ENCODE data around the gene TECPR1. TPM values are rescaled to one million over a fixed set of nuclear protein-coding genes. Genes with fewer than 3 reads are reported as not detected.

TECPR1 gene
- total RNA-seq, 8 experiments from 2014 or later = 7.0 to 23.4 (median 16.2) TPM

- in situ Hi-C loops (cut with MboI; ENCODE audit: low pct_unique_long_range_greater_than_20kb in 2 of 9, low sequenced_read_pairs in 9 of 9, unreplicated experiment in 9 of 9) = loop anchor here in 1 of 9 experiments (25.0 kb wide), 1 partner anchor 546 kb away; no protein-coding TSS in a partner anchor
- Histone ChIP-seq H3K27ac (no peak overlapping the region), H3K4me1 (replicated peaks in 1 of 2) (peaks cover 1 to 7% of the 10 kb centered on the region in 2 donors), H3K4me3 (no peak overlapping the region)
- ATAC-seq (replicated peaks in 6 of 8) = no peak
- 90 to 100% (median 100%) methylated on average over 2 to 4 of the region's 7 CpGs; no CpG with 5 or more reads in 7 of the 10 experiments for WGBS, 10 experiments
Observed at GRCh38 chr7:98291717-98292116, 39.7 kb upstream of the TECPR1 start.

DNA sequence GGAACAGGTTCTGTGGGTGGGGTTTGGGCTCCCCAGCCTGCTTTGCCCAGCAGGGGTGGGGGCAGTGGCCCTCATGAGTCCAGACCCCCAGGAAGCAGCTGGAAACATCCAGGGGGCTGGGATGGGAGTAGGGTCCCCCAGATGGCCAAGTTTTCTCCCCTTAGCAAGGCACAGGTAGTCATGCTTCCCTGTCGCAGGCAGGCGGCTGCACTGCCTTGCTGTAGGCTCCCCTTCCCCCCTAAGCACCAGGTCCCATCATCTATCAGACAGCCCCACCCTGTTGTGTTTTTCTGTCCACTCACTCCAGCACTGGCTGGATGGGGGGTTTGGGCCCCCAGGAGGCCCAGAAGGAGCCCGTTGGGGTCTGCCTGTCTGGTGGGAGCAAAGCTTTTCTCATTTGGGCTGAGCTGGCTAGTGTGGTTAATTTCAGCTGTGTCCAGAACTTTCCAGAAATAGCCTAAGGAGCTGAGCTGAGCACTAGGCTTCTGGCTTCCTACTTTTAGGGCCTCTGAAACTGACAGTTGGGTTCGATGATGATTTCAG lies 37.4 kb upstream of the TECPR1 start:
- WGBS, 10 experiments = 60 to 100% (median 100%) methylated on average over 1 to 2 of the region's 4 CpGs; no CpG with 5 or more reads in 6 of the 10 experiments
- H3K4me3 ChIP-seq = no peak overlapping the region
- peaks cover 22 to 23% of the 10 kb centered on the region in 2 donors for H3K4me1 ChIP-seq (replicated peaks in 1 of 2)
- ATAC-seq (replicated peaks in 6 of 8) = no peak
- H3K27ac ChIP-seq = no peak overlapping the region
- in situ Hi-C loops (cut with MboI; ENCODE audit: low pct_unique_long_range_greater_than_20kb in 2 of 9, low sequenced_read_pairs in 9 of 9, unreplicated experiment in 9 of 9) = loop anchor here in 1 of 9 experiments (25.0 kb wide), 1 partner anchor 548 kb away; no protein-coding TSS in a partner anchor

GRCh38 chr7:98288064-98288823 lies 36.2 kb upstream of the TECPR1 start:
- Histone ChIP-seq H3K4me1 (replicated peaks in 1 of 2) (peaks cover 34% of the 10 kb centered on the region in 2 donors), H3K27ac (no peak overlapping the region)

DNA sequence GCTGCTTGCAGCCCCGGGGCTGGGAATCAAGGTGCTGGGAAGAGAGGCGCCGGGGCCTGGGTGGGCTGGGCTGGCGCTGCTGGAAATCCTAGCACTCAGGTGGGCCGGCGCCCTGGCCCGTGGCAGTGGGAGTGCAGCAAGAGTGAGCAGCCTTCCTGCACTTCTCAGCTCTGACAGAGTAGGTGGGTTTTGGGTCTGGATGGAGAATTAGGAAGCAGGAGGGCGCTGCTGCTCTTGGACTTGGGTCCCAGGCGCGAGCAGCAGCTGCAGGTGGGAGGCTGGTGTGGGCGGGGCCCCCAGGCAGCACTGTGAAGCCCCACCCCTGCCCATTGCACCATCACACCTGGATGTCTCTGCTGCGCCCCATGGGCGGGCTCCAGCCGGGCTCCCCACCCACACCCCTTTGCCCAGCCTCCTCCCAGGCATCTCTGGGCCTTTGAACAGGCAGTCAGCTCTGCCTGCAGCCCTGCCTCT lies 35.5 kb upstream of the TECPR1 start:
- Histone ChIP-seq H3K4me1 (replicated peaks in 1 of 2) (peaks cover 39 to 41% of the 10 kb centered on the region in 2 donors), H3K27ac (no peak overlapping the region), H3K4me3 (no peak overlapping the region)
- 100% methylated on average over 3 of the region's 14 CpGs; no CpG with 5 or more reads in 9 of the 10 experiments for WGBS, 10 experiments
- in situ Hi-C loops (cut with MboI; ENCODE audit: low pct_unique_long_range_greater_than_20kb in 2 of 9, low sequenced_read_pairs in 9 of 9, unreplicated experiment in 9 of 9) = loop anchor here in 1 of 9 experiments (25.0 kb wide), 1 partner anchor 550 kb away; no protein-coding TSS in a partner anchor
- no peak for ATAC-seq (replicated peaks in 6 of 8)

More at GRCh38 chr7:98288064-98288823, 36.2 kb upstream of the TECPR1 start:
- ATAC-seq (replicated peaks in 6 of 8) = no peak
- in situ Hi-C loops (cut with MboI; ENCODE audit: low pct_unique_long_range_greater_than_20kb in 2 of 9, low sequenced_read_pairs in 9 of 9, unreplicated experiment in 9 of 9) = loop anchor here in 1 of 9 experiments (25.0 kb wide), 1 partner anchor 549 kb away; no protein-coding TSS in a partner anchor
- WGBS, 10 experiments = 78 to 100% (median 88%) methylated on average over 1 to 9 of the region's 12 CpGs; no CpG with 5 or more reads in 5 of the 10 experiments
- no peak overlapping the region for H3K4me3 ChIP-seq

DNA sequence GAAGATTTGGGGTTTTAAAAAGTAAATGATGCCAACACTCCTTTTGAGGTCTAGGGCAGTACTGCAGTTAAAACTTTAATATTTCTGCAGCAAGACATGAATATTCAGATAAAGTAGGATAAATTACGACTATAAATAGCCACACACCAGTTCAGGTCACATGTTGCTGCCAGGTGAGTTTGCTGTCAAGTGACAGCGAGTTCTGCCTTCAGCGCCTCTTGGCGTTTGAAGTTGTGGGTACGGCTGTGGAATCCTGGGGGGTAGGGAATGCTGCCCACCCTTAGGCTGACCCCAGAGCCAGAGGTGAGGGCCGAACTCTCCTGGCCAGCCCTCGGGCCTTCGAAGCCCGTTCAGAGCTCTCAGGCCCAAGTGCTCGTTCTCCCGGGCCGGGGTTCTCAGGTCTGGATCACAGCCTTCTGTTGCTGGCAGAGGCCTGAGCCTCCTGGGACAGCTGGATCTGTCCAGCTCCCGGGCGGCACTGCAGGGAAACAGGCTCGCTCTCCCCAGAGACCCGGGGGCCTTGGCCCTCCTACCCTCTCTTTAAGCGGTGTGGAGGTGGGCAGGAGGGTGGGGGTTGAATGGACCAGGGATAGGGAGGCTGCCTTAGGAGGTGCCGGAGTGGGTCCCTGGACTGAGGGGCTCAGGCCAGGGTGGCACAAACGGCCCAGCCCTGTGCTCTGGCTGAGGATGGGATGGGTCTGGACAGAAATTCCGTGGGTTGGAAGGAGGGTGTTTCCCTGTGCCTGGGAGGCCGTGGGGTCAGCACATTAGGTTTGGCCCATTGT lies 34.9 kb upstream of the TECPR1 start:
- Histone ChIP-seq H3K4me1 (replicated peaks in 1 of 2) (peaks cover 39 to 42% of the 10 kb centered on the region in 2 donors), H3K27ac (no peak overlapping the region), H3K4me3 (no peak overlapping the region)
- in situ Hi-C loops (cut with MboI; ENCODE audit: low pct_unique_long_range_greater_than_20kb in 2 of 9, low sequenced_read_pairs in 9 of 9, unreplicated experiment in 9 of 9) = loop anchor here in 1 of 9 experiments (25.0 kb wide), 1 partner anchor 550 kb away; no protein-coding TSS in a partner anchor
- WGBS, 10 experiments = 55 to 100% (median 86%) methylated on average over 1 to 6 of the region's 21 CpGs; no CpG with 5 or more reads in 4 of the 10 experiments
- ATAC-seq (replicated peaks in 6 of 8) = peak in 2 of 8 experiments; percentile 2 to 17

DNA sequence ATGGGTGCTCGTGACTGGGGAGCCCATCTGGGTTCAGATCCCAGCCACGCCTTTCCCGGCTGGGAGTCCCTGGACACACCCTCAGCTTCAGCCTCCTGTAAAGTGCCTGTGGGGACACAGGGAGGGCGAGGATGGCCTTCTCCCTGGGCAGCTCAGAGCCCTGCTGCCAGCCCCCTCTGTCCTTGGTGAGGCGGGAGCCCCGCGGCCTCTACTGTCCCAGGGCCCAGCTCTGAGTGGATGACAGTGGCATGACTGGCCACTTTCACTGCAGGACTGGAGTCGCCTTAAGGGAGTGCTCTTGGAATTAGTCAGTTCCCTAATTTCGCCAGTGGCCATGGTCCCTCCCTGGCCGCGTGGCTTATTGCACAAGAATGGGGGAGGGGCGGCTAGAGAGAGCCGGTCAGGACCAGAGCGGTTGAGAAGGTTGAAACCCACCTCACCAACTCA lies 34.1 kb upstream of the TECPR1 start:
- in situ Hi-C loops (cut with MboI; ENCODE audit: low pct_unique_long_range_greater_than_20kb in 2 of 9, low sequenced_read_pairs in 9 of 9, unreplicated experiment in 9 of 9) = loop anchor here in 1 of 9 experiments (25.0 kb wide), 1 partner anchor 551 kb away; no protein-coding TSS in a partner anchor
- Histone ChIP-seq H3K4me3 (no peak overlapping the region), H3K4me1 (replicated peaks in 1 of 2) (peaks cover 39 to 42% of the 10 kb centered on the region in 2 donors), H3K27ac (no peak overlapping the region)
- WGBS, 10 experiments = 10 to 100% (median 63%) methylated on average over 1 to 4 of the region's 14 CpGs; no CpG with 5 or more reads in 7 of the 10 experiments
- peak in 3 of 8 experiments; percentile 7 to 31 (median 8) for ATAC-seq (replicated peaks in 6 of 8)

- no peak for ATAC-seq (replicated peaks in 6 of 8)
- in situ Hi-C loops (cut with MboI; ENCODE audit: low pct_unique_long_range_greater_than_20kb in 2 of 9, low sequenced_read_pairs in 9 of 9, unreplicated experiment in 9 of 9) = loop anchor here in 1 of 9 experiments (25.0 kb wide), 1 partner anchor 552 kb away; no protein-coding TSS in a partner anchor
- WGBS, 10 experiments = 83 to 100% methylated on average over 1 to 4 of the region's 21 CpGs; no CpG with 5 or more reads in 8 of the 10 experiments
- H3K4me1 ChIP-seq (replicated peaks in 1 of 2) = peaks cover 39 to 42% of the 10 kb centered on the region in 2 donors
- H3K4me3 ChIP-seq = no peak overlapping the region
- H3K27ac ChIP-seq = no peak overlapping the region
Observed at GRCh38 chr7:98285157-98286092, 33.4 kb upstream of the TECPR1 start.

GRCh38 chr7:98284335-98285036 lies 32.5 kb upstream of the TECPR1 start:
- in situ Hi-C loops (cut with MboI; ENCODE audit: low pct_unique_long_range_greater_than_20kb in 2 of 9, low sequenced_read_pairs in 9 of 9, unreplicated experiment in 9 of 9) = loop anchor here in 1 of 9 experiments (25.0 kb wide), 1 partner anchor 553 kb away; no protein-coding TSS in a partner anchor
- ATAC-seq (replicated peaks in 6 of 8) = peak in 4 of 8 experiments; percentile 0 to 9 (median 4)
- H3K4me1 ChIP-seq (replicated peaks in 1 of 2) = peaks cover 39 to 42% of the 10 kb centered on the region in 2 donors
- WGBS, 10 experiments = 17 to 40% (median 40%) methylated on average over 1 to 2 of the region's 20 CpGs; no CpG with 5 or more reads in 7 of the 10 experiments
- H3K4me3 ChIP-seq = peak overlapping the region in 3 of 5 donors; percentile 95 to 99 (median 95)
- H3K27ac ChIP-seq = no peak overlapping the region

GRCh38 chr7:98283887-98284222 lies 31.8 kb upstream of the TECPR1 start:
- 63 to 100% (median 80%) methylated on average over 1 to 3 of the region's 8 CpGs; no CpG with 5 or more reads in 7 of the 10 experiments for WGBS, 10 experiments
- Histone ChIP-seq H3K4me3 (peak overlapping the region in 4 of 5 donors; percentile 3 to 99 (median 95)), H3K27ac (no peak overlapping the region), H3K4me1 (replicated peaks in 1 of 2) (peaks cover 39 to 42% of the 10 kb centered on the region in 2 donors)
- in situ Hi-C loops (cut with MboI; ENCODE audit: low pct_unique_long_range_greater_than_20kb in 2 of 9, low sequenced_read_pairs in 9 of 9, unreplicated experiment in 9 of 9) = loop anchor here in 1 of 9 experiments (25.0 kb wide), 1 partner anchor 553 kb away; no protein-coding TSS in a partner anchor
- ATAC-seq (replicated peaks in 6 of 8) = peak in 1 of 8 experiments; percentile 0

DNA sequence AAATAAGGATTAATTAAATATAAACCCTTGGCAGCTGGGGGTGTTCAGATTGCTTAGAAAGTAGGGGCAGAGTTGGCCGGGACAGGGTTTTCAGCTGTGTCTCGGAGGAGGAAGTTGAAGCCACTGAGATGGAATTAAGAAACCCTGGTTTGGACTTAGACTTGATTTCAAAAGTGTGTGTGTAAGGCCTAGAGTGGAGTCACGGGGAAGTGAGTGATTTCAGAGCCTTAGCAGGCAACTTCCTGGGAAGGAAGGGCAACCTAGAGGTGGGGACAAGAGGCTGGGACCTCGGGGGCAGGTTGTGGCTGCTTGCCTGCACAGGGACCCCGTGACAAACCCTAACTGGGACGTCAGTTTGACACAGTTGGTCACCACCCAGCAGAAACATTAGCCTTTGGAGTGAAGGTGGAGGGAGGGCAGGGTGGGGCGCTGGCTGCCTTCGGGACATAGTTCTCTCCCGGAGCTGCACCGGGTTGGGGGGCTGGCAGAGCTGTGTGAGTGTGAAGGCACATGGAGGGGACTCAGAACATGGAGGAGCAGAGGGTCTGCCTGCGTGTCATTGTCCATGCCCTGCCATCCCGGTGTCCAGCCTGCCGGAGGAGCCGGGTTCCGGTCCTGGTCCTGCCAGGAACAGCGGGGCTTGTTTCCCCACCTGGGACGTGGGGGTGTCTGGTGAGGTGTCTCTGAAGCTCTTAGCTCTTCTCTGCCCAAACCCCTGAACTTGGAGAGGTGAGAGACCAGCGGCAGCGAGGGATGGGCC lies 31.3 kb upstream of the TECPR1 start:
- Histone ChIP-seq H3K4me1 (replicated peaks in 1 of 2) (peaks cover 39 to 42% of the 10 kb centered on the region in 2 donors), H3K4me3 (peak overlapping the region; percentile 86 to 100 (median 95)), H3K27ac (no peak overlapping the region)
- in situ Hi-C loops (cut with MboI; ENCODE audit: low pct_unique_long_range_greater_than_20kb in 2 of 9, low sequenced_read_pairs in 9 of 9, unreplicated experiment in 9 of 9) = loop anchor here in 1 of 9 experiments (25.0 kb wide), 1 partner anchor 554 kb away; no protein-coding TSS in a partner anchor
- WGBS, 10 experiments = 0 to 55% (median 40%) methylated on average over 1 to 3 of the region's 19 CpGs; no CpG with 5 or more reads in 3 of the 10 experiments
- no peak for ATAC-seq (replicated peaks in 6 of 8)
